Right ventricle myocardium superior (tissue), 1 donor: Measurements from ENCODE around the gene IWS1. TPM values are rescaled to one million over a fixed set of nuclear protein-coding genes. Genes with fewer than 3 reads are reported as not detected.
A peak's percentile ranks its signal among the peaks of the same experiment; 100 is the strongest.
"Not testable (repeated sequence)": the region's sequence is repeated elsewhere in the genome, so short reads cannot be mapped to it uniquely, and the experiment has no call there.

ENCODE experiments used
- ATAC-seq: fragments of 200-7000 bp; cut with Tn5 transposase; one replicate; pipeline ENCODE4 v1.9.1; 2020; ENCODE audit warnings: mild to moderate bottlenecking; ENCODE audit not compliant: poor library complexity
- DNase-seq: peaks from one replicate; pipeline ENCODE4 v3.0.0-alpha.2; 2020
- intact Hi-C: fragments of 100-400 bp; cut with DNase I; formaldehyde crosslinking; loops from one replicate; pipeline ENCODE4 v1.11.2; 2022
- long read RNA-seq: library from polyadenylated mRNA; unstranded; transcript quantifications from one replicate; pipeline ENCODE4 v2.0.0, GENCODE V29; 2021
- total RNA-seq: library from RNA; stranded (reverse); fragmentation: NEBNext Ultra II Directional; extraction: Animal tissue kit (Norgen Biotek cat#: 25700); gene quantifications from one replicate; pipeline ENCODE4 v1.2.1, GENCODE V29; 2021
- donor health status: DM: no; HTN: yes; CAD: no; lungs with severe emphysema.

The IWS1 gene
- 57.7 TPM for total RNA-seq
- long read RNA-seq, transcript IWS1-201 (14 exons, 2,958 nt) = major isoform, 13 of 92 reads
- long read RNA-seq, partial matches to known transcripts = 7 of 92 reads
- long read RNA-seq, other reads (novel, unspliced or antisense) = 72 of 92 reads

DNA sequence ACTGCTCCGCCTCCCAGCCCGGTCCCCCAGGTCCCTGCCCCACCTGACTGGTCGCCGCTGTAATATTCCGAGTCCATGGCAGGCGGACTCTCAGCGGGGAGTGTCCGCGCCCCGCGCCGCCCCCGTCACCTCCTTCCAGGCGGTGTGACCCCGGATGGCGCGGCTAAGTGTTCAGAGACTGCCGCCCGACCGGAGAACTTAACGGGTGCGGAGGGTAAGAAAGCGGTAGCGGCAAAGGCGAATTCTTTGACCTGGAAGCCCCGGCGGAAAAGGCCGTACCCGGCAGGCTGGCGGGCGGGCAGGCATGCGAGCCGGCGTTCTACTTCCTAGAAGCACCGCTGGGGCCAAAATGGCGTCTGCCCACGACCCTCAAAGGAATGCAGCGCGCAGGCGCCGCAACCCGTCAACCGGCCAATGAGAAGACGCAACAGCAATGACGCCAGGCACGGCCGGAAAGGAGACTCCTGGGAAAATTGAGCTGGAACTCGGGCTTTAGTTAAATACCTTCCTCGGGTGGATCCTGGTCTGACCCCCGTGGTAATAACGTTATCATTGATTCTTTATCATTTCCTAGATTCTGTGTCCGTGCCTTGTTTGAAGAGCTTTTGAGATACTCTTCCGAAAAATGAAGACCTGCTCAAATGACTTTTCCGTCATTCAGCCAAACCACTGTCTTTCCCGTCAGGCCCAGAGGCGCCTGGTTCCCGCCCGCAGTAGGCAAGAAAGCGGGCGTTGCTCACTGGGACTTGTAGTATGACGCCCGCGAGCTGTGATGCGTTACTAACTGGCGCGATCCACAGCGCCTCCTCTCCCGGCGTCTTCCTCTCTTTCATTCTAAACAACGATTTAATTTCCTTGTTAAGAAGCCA is at the start of gene IWS1:
IWS1 (minus strand) TSS at position 358 of the 869 bp plus-strand sequence; CDS start at position 77, 281 bp downstream.
- intact Hi-C loops = no loop called here
- DNase-seq (peak; percentile 97), ATAC-seq (peak; percentile 98)

DNA sequence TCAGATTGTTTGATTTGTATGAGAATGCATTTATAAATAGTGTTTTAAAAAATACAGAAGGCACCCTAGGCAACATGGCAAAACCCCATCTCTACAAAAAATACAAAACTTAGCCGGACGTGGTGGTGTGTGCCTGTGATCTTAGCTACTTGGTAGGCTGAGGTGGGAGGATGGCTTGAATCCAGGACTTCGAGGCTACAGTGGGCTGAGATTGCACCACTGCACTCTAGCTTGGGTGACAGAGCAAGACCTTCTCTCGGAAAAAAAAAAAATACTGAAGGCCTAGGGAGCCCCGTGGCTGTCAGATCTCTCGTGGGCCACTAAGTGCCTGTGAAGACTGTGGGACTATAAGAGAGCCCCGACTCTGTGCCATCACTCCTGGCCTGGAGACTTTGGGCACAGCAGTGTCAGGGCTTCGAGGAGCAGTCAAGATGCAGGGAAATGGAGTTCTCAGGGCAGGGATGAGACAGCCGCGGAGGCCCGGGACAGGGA is 49.7 kb upstream of the IWS1 start:
- ATAC-seq (peak; percentile 13), DNase-seq (no peak)
- intact Hi-C loops = no loop called here

DNA sequence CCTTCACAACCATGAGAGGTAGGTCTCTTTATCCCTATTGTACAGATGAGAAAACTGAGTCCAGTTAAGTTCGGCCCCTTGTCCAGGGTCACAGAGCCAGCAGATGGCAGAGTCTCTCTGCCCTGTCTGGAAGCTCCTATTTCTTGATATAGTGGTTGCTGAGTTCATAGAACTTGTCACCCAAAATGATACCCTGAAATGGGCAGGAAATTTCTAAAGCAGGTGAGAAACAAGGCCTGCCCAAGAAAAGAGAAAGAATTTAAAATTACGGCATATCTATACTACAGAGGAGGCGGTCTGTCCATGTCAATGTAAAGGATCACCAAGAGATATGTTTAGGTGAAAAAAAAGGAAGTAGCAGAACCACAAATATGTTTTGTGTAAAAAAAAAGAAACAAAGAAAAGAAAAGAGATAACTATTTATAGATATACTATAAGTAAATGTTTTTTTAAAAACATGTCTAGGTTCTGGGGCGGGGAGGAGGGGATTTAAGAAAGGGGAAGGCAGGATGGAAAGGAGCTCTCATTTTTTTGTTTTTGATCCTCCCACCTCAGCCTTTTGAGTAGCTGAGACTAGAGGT is 49.0 kb upstream of the IWS1 start:
- no peak for ATAC-seq
- intact Hi-C loops = no loop called here

GRCh38 chr2:127574656-127575055 is 48.4 kb upstream of the IWS1 start:
- DNase-seq = no peak
- intact Hi-C loops = no loop called here
- no peak for ATAC-seq

More for the DNA sequence above, 49.0 kb upstream of the IWS1 start:
- no peak for DNase-seq

GRCh38 chr2:127573771-127574170 is 47.5 kb upstream of the IWS1 start:
- DNase-seq = no peak
- no peak for ATAC-seq
- intact Hi-C loops = no loop called here

- no peak for DNase-seq
- intact Hi-C loops = no loop called here
- no peak for ATAC-seq
Measured at GRCh38 chr2:127573298-127573697, 47.0 kb upstream of the IWS1 start.

DNA sequence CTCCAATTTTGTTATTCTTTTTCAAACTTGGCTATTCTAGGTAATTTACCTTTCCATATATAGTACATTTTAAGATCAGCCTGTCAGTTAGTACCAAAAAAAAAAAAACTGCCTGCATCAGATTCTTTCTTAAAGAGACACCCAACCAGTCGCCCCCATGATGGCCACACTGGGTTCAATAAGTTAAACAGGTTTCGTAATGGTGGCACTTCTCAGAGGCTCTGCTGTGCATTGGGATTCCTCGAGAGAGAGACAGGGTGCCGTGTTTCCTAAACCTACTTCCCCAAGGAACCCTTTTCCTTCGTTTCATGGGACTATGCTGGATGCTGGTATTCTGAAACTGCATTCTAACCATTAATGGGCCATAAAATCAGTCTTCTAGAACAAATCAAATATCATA is 46.6 kb upstream of the IWS1 start:
- no peak for DNase-seq
- intact Hi-C loops = no loop called here
- ATAC-seq = no peak

DNA sequence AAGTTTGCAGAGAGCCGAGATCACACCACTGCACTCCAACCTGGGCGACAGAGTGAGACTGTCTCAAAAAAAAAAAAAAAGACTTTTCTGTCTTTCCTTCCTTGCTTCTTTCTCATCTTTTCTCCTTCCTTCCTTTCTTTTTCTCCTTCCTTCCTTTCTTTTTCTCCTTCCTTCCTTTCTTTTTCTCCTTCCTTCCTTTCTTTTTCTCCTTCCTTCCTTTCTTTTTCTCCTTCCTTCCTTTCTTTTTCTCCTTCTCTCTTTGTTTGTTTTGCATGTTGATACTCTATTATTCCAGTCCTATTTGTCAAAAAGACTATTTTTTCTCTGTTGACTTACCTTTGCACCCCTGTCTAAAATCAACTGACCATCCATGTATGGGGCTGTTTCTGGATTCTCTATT is 46.1 kb upstream of the IWS1 start:
- intact Hi-C loops, DNase-seq, ATAC-seq: not testable (repeated sequence)

DNA sequence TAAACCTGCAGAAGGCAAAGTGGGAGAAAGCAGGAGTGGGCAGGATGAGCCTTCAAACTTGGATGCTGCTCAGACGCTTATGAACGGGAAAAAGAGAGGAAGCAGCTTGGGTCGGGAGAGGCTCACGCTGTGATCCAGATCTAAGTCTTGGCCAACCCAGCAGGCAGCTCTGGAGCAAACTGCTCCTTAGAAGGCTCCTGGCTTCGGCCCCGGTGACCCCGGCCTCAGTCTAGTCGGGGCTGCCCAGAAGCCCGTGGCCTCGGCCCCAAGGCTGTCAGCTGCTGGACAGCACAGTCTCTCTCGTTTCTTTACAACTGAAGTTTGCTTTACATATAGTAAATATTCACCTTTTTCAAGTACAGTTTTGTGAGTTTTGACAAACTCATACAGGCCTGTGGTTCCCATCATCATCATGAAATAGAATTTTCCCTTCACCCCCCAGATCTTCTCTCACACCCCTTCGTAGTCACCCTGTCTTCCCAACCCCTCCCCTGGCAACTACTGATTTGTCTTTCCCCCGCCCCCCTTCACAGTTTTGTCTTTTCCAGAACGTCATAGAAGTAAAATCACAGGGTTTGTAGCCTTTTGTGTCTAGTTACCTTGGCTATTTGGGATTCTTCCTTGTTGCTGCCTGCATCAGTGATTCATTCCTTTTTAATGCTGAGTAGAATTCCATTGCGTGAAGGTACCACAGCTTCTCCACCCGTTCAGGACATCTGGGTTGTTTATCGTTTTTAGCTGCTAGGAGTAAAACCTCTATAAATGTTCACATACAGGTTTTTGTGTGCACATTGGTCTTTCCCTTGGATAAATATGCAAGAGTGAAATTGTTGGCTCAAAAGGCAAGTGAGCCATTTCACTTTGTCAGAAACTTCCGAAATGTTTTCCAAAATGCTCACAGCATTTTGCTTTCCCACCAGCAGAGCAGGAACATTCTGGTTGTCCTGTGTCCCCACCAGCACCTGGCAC is 44.3 kb upstream of the IWS1 start:
- intact Hi-C loops = no loop called here
- ATAC-seq (peak; percentile 66), DNase-seq (peak; percentile 76)

- intact Hi-C loops = no loop called here
- ATAC-seq = no peak
- DNase-seq = no peak
Measured at GRCh38 chr2:127569666-127570065, 43.4 kb upstream of the IWS1 start.

GRCh38 chr2:127568128-127568527 is 41.8 kb upstream of the IWS1 start:
- intact Hi-C loops = no loop called here
- DNase-seq (no peak), ATAC-seq (no peak)

- intact Hi-C loops = no loop called here
- DNase-seq = no peak
- ATAC-seq = no peak
Measured at GRCh38 chr2:127567351-127567854, 41.1 kb upstream of the IWS1 start.

DNA sequence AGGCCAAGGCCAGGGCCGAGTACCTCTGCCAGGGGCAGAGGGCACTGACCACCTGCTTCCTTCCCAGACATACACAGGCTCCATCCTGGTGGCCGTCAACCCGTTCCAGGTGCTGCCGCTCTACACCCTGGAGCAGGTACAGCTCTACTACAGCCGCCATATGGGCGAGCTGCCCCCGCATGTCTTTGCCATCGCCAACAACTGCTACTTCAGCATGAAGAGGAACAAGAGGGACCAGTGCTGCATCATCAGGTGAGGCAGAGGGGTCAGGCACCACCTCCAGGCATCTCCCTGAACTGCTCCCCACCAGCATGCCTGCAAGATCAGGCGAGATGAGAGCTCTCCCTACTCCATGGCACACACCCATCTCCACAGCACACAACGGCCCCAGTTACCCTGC is 40.3 kb upstream of the IWS1 start:
- DNase-seq (no peak), ATAC-seq (no peak)
- intact Hi-C loops = no loop called here

DNA sequence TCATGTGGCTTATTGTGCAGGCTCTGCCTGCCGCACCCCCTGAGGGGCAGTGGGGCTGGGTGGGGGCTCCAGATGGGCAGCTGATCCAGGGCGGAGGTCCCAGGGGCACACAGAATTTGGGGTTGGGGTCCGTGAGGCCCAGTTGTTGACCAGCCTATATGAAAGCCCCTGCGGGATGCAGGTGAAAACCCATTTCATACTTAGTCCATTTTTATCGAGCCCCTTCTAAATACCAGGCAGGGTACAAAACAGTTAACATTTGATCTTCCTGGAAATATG is 39.8 kb upstream of the IWS1 start:
- intact Hi-C loops = no loop called here
- ATAC-seq = no peak
- DNase-seq = no peak

DNA sequence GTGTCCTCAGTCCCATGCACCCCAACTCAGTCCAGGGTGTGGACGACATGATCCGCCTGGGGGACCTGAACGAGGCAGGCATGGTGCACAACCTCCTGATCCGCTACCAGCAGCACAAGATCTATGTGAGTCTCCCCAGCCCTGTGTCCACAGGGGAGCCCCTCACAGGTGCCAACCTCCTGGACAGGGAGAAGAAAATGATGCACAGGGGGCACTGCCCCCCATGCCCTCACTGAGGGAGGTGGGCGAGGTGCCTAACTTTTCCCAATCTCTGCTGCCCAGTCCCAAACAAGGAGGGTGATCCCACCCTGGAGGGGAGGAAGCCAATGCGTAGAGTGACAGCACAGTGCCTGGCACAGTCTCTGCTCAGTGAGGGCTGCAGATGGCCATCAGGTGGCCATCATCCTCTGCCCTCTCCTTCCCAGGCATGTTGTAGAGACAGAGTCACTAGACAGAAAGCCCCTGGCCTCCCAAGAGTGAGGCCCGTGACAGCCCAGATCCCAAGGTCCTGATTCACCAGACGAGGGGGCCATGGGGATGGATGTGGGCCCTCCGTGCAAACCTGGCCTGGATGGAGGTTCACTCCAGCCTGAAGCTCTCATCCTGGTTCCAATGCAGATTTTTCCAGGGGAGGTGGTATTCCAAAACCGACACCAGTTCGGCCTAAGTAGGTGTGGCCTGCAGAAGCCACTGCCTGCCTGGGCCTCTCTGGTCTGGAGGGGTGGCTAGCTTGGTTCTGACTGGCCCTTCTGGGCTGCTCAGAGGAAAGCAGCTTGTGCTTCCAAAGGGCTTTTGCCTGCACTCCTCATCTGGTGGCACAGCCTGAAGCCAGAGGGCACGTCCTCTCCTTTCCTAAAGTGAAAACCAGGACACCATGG is 39.2 kb upstream of the IWS1 start:
- intact Hi-C loops = no loop called here
- ATAC-seq (no peak), DNase-seq (no peak)

DNA sequence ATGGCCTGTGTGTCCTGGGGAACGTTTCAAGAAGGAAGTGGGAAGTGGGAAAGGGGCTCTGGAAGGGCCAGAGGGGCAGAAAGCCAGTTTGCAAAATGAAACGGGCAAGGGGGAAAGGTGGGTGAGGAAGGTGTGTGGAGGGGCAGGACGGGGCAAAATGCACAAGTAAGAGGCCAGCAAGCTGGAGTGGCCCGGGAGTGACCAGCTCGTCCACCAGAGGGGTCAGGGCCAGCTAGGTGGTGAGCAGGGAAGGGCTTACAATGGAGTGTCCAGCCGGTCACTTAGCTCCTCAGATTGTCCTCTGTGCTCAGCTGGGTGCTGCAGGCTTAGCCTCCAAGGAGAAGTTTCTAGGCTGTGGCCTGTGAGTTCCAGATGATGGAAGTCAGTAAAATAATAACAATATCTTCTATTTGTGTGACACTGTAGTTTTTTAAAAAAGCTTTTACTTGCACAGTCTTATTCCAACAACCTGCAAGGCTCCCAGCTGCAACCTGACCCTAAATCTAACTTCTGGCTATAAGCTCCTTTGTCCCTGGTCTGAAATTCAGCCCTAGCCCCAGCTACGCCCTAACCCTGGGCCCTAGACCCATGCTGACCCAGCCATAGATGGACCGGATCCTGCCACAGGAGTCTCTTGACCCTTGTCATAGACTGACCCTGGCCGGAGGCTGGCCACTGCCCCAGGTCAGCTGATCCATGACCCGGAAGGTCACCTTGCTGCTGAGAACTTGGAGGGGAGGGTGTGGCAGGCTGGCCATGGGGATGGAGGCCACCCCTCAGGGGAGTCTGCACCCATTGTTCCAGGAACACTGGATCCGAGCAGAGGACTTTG is 38.4 kb upstream of the IWS1 start:
- intact Hi-C loops = no loop called here
- no peak for ATAC-seq
- DNase-seq = no peak
